Activated CD4-positive, alpha-beta memory T cell treated with anti-CD3 and anti-CD28 coated beads, Interleukin-2, amount 10 ng/mL, durations not matched to agents 7 days and 5 days (primary cell): ENCODE results near the gene MATK. TPM values are rescaled to one million over a fixed set of nuclear protein-coding genes. Genes with fewer than 3 reads are reported as not detected.
"Not testable (repeated sequence)": the region's sequence is repeated elsewhere in the genome, so short reads cannot be mapped to it uniquely, and the experiment has no call there.

Experiments used
- CTCF ChIA-PET: fragments of 350-600 bp; sonication (Branson Sonifier 250); formaldehyde crosslinking; loops from one replicate; lab custom pipeline; 2021; ENCODE audit warnings: antibody characterized with exemption, inconsistent platforms; lab: Charles Lee
- POLR2A ChIA-PET: fragments of 350-600 bp; sonication (Branson Sonifier 250); formaldehyde crosslinking; loops from one replicate; lab custom pipeline; 2021; ENCODE audit warnings: antibody characterized with exemption; lab: Charles Lee
- DNase-seq: peaks from one replicate; pipeline ENCODE4 v3.0.0-alpha.2; 2020
- H3K27ac Mint-ChIP-seq: one replicate; pipeline ENCODE4 v1.8.0; 2021; ENCODE audit warnings: mild to moderate bottlenecking, mixed read lengths
- H3K27me3 Mint-ChIP-seq: one replicate; pipeline ENCODE4 v1.8.0; 2021; ENCODE audit warnings: mixed read lengths
- H3K36me3 Mint-ChIP-seq: one replicate; pipeline ENCODE4 v1.8.0; 2021; ENCODE audit warnings: low read depth, mixed read lengths
- H3K4me1 Mint-ChIP-seq: one replicate; pipeline ENCODE4 v1.8.0; 2021; ENCODE audit warnings: mixed read lengths
- H3K4me3 Mint-ChIP-seq: one replicate; pipeline ENCODE4 v1.8.0; 2021; ENCODE audit warnings: mild to moderate bottlenecking, mixed read lengths
- H3K9me3 Mint-ChIP-seq: one replicate; pipeline ENCODE4 v1.8.0; 2021; ENCODE audit warnings: mixed read lengths
- total RNA-seq, 2 experiments: library from RNA; stranded (reverse); gene quantifications; one replicate each; pipeline ENCODE4 v1.2.3, GENCODE V29; 2021

MATK gene
- total RNA-seq, 2 experiments from 2014 or later = 13.9 to 15.9 TPM

DNA sequence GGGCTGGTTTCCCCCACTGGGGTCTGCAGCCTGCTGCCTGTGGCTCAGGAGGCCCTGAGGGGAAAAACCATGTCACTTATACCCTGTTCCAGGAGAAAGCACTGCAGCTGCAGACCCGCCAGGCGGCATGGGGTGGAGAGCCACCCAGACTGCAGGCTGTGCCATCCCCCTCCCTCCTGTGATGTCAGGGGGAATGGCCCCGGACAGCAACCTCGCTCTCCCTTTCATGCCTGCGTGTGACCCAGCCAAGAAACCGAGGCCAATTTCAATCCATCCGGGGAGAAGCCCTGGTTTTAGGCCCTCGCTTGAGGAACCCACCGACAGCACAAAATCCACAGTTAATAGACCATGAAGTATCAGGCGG, 37.2 kb upstream of the MATK start:
- CTCF ChIA-PET = interaction anchor here (1.8 to 2.6 kb wide), 3 partner anchors 60 to 116 kb away, joined by 5 to 35 read pairs (median 11); partner anchors contain the start of genes MRPL54 and TJP3
- Mint-ChIP-seq H3K27ac (no peak overlapping the region), H3K9me3 (no peaks in the 10 kb centered on the region), H3K4me3 (no peak overlapping the region), H3K36me3 (no peaks in the 10 kb centered on the region), H3K4me1 (peaks cover 15% of the 10 kb centered on the region), H3K27me3 (peaks cover 1% of the 10 kb centered on the region)
- DNase-seq = no peak
- POLR2A ChIA-PET = interaction anchor here (1.2 to 2.9 kb wide), 3 partner anchors 10 to 61 kb away, joined by 3 to 21 read pairs (median 15); partner anchors contain the start of genes APBA3 and MRPL54

DNA sequence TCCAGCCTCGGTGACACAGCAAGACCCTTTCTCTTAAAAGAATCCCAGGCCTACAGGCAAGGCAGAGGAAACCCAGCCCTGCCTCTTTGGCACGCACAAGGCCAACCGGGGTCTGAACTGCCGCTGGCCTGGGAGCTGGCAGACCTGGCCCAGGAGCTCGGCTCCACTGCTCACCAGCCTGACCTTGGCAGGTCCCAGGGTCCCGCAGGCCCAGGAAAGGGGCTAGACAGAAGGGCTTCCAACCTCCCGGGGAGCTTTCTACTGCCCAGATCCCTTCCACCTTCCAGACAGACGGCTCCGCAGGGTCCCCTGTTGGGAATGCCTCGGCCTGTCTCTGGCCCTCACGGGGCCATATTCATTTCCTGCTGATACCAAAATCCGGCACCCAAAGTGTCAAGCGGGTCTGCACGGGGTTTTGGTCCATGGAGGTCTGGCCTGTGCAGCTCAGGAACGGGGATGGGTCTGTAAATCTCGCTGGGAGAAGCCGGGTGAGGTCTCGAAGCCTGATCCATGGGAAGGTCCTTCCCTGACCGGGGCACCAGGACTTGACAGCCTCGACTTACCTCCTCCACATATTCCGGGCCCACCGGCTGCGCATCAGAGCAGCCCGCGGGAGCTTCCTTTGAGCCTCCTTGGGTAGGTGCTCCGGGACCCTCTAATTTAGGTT, 36.6 kb upstream of the MATK start:
- no peaks in the 10 kb centered on the region for H3K36me3 Mint-ChIP-seq
- ChIA-PET POLR2A (interaction anchor here (0.9 to 2.9 kb wide), 6 partner anchors 10 to 84 kb away, joined by 3 to 21 read pairs (median 6); partner anchors contain the start of genes APBA3 and MRPL54), CTCF (interaction anchor here (0.8 to 2.6 kb wide), 11 partner anchors 10 to 130 kb away, joined by 3 to 35 read pairs (median 6); partner anchors contain the start of genes MRPL54 and TJP3)
- H3K4me1 Mint-ChIP-seq = peaks cover 17% of the 10 kb centered on the region
- no peak overlapping the region for H3K27ac Mint-ChIP-seq
- no peak for DNase-seq
- peaks cover 1% of the 10 kb centered on the region for H3K27me3 Mint-ChIP-seq
- H3K4me3 Mint-ChIP-seq = no peak overlapping the region
- no peaks in the 10 kb centered on the region for H3K9me3 Mint-ChIP-seq

DNA sequence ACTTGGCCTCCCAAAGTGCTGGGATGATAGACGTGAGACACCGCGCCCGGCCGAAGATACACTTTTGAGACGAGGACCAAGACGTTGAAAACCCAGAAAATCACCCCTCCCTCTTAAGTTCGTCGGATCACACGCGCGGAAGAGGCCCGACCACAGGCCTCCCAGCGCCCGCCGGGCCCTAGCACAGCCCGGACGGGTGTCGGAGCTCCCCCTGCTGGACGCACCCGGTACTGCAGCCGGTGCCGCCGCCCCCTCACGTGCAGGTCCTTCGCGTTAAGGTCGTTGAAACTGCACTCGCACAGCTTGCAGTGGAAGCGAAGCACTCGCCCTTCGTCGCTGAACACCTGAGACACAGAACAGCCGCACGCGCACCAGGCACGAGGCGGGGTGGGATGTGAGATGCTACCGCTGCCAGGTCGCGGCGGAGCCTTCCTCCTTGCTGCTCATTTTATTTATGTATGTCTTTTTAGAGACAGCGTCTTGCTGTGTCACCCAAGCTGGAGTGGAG, 35.7 kb upstream of the MATK start:
- ChIA-PET POLR2A (interaction anchor here (0.8 to 2.9 kb wide), 7 partner anchors 9 to 250 kb away, joined by 3 to 21 read pairs (median 5); partner anchors contain the start of genes APBA3 and MRPL54), CTCF (interaction anchor here (0.8 to 2.6 kb wide), 16 partner anchors 10 to 425 kb away, joined by 3 to 35 read pairs (median 5); partner anchors contain the start of genes APBA3, MRPL54, TJP3 and YJU2)
- peaks cover 19% of the 10 kb centered on the region for H3K4me1 Mint-ChIP-seq
- H3K27me3 Mint-ChIP-seq = peaks cover 1% of the 10 kb centered on the region
- peak; percentile 91 for DNase-seq
- H3K9me3 Mint-ChIP-seq = no peaks in the 10 kb centered on the region
- no peaks in the 10 kb centered on the region for H3K36me3 Mint-ChIP-seq
- H3K27ac Mint-ChIP-seq = peak overlapping the region; percentile 56
- H3K4me3 Mint-ChIP-seq = no peak overlapping the region

DNA sequence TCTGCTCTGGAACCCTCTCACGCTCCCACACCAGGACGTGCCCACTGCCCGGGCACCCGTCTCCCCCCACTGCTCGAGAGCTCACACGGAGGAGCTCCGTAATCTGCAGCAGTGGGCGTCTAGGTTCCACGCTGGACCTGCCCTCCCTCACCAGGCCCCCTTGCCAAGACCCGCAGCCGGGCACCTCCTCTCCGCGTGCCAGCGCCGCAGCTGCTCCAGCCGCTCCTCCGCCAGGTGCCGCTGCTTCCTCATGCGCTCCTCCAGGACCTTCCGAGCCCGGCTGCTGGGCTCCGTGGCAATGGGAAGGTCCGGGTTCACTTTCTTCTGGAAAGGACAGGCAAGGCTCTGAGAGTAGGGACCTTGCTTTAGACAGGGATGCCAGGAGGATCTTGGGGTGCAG, 35.0 kb upstream of the MATK start:
- Mint-ChIP-seq H3K9me3 (no peaks in the 10 kb centered on the region), H3K4me1 (peaks cover 19% of the 10 kb centered on the region), H3K27ac (no peak overlapping the region), H3K36me3 (no peaks in the 10 kb centered on the region), H3K27me3 (peaks cover 1% of the 10 kb centered on the region), H3K4me3 (no peak overlapping the region)
- DNase-seq = no peak
- ChIA-PET CTCF (interaction anchor here (2.0 to 2.6 kb wide), 5 partner anchors 9 to 129 kb away, joined by 6 to 35 read pairs (median 15); partner anchors contain the start of genes MRPL54 and TJP3), POLR2A (interaction anchor here (1.0 to 2.3 kb wide), 2 partner anchors 9 to 83 kb away, joined by 3 to 5 read pairs; no protein-coding TSS in a partner anchor)

DNA sequence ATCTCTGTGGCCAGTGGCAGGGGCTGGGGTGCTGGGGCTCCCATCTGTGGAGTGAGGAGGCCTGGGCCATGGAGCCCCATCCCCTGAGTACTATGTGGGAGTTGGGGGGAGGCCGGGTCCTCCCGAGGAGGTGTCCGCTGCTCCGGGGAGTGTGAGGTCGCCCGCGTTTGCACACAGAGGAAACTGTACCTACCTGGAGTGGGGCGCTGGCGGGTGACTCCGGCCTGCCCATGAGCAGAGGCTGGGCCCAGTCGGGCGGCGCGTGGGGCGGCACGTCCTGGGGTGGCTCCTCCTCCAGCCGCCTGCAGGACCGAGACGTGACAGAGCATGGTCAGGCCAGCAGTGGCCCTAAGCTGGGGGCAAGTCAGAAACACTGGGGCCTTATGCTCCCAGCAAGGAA, 33.8 kb upstream of the MATK start:
- CTCF ChIA-PET = no interaction called here
- peaks cover 21% of the 10 kb centered on the region for H3K4me1 Mint-ChIP-seq
- no peaks in the 10 kb centered on the region for H3K9me3 Mint-ChIP-seq
- H3K27ac Mint-ChIP-seq = no peak overlapping the region
- no peak for DNase-seq
- POLR2A ChIA-PET = interaction anchor here (1.0 kb wide), 1 partner anchor 8 kb away, joined by 3 read pairs; no protein-coding TSS in a partner anchor
- H3K36me3 Mint-ChIP-seq = no peaks in the 10 kb centered on the region
- peaks cover 1% of the 10 kb centered on the region for H3K27me3 Mint-ChIP-seq
- no peak overlapping the region for H3K4me3 Mint-ChIP-seq

DNA sequence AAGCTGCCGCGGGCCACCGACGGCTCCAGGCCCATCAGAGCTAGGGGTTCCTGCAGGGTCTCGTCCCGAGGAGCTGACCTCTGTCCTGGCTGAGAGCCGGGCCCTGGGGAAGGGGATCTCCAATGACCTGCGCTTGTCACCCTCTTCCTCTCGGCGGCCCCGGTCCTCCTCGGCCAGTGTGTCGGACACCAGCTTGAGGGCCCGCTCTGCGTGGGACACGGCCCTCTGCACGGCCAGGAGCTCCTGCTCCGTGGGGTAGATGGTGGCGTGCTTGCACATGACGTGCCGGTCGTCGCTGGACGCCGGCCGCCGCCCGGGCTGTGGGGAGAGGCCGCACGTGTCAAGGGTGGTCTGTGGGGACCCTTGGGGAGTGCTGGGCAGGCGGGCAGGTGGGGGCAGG, 32.7 kb upstream of the MATK start:
- peaks cover 2% of the 10 kb centered on the region for H3K36me3 Mint-ChIP-seq
- DNase-seq = no peak
- H3K4me1 Mint-ChIP-seq = peaks cover 32% of the 10 kb centered on the region
- H3K4me3 Mint-ChIP-seq = no peak overlapping the region
- H3K9me3 Mint-ChIP-seq = no peaks in the 10 kb centered on the region
- ChIA-PET CTCF (interaction anchor here (1.1 to 2.4 kb wide), 3 partner anchors 56 to 128 kb away, joined by 3 to 14 read pairs (median 3); partner anchors contain the start of genes APBA3 and MRPL54), POLR2A (interaction anchor here (2.1 kb wide), 1 partner anchor 56 kb away, joined by 10 read pairs; the partner anchor contains the start of gene MRPL54)
- H3K27me3 Mint-ChIP-seq = peaks cover 1% of the 10 kb centered on the region
- no peak overlapping the region for H3K27ac Mint-ChIP-seq

DNA sequence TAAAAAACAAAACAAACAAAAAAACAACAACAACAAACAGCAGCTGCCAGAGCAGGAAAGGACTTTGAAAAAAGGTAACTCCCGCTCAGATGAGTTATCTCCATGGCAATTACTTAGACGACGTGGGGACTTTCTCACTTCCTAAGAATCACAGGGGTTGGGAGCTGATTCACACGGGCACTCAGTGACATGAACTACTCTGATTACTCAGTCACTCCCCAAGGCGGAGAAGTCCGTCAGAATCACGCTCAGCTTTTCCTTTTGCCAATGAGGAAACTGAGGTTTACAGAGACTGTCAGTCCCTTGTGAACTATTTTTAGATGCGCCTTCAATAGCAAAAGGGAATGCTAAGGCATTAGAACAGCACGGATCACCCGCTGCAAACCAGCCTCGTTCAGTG, 32.3 kb upstream of the MATK start:
- no peak for DNase-seq
- ChIA-PET POLR2A (interaction anchor here (2.1 kb wide), 1 partner anchor 56 kb away, joined by 10 read pairs; the partner anchor contains the start of gene MRPL54), CTCF (interaction anchor here (1.1 to 2.4 kb wide), 3 partner anchors 55 to 128 kb away, joined by 3 to 14 read pairs (median 3); partner anchors contain the start of genes APBA3 and MRPL54)
- Mint-ChIP-seq H3K27ac (no peak overlapping the region), H3K4me1 (peaks cover 36% of the 10 kb centered on the region), H3K27me3 (peaks cover 1% of the 10 kb centered on the region), H3K9me3 (no peaks in the 10 kb centered on the region), H3K36me3 (peaks cover 3% of the 10 kb centered on the region), H3K4me3 (no peak overlapping the region)

DNA sequence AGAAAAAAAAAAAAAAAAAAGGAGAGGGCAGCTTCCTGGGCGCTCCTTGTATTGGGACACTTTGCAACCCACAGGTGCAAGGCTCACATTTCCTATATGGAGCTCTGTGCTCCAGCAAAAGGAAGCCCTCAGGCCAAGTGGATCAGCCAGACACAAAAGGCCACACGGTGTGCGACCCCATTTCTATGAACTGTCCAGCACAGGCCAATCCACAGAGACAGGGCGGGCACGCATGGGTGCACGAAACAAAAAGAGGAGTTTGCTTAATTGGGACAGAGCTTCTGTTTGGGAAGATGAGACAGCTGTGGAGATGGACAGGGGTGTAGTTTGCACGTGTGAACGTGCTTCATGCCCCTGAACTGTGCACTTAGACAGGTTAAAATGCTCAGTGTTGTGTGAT, 31.6 kb upstream of the MATK start:
- ChIA-PET POLR2A (interaction anchor here (2.1 kb wide), 1 partner anchor 55 kb away, joined by 10 read pairs; the partner anchor contains the start of gene MRPL54), CTCF (interaction anchor here (1.8 to 2.4 kb wide), 2 partner anchors 55 to 127 kb away, joined by 3 to 14 read pairs; partner anchors contain the start of gene MRPL54)
- H3K27me3 Mint-ChIP-seq = peaks cover 1% of the 10 kb centered on the region
- H3K4me1 Mint-ChIP-seq = peaks cover 43% of the 10 kb centered on the region
- H3K36me3 Mint-ChIP-seq = peaks cover 3% of the 10 kb centered on the region
- no peak overlapping the region for H3K4me3 Mint-ChIP-seq
- DNase-seq = no peak
- H3K9me3 Mint-ChIP-seq = no peaks in the 10 kb centered on the region
- no peak overlapping the region for H3K27ac Mint-ChIP-seq

DNA sequence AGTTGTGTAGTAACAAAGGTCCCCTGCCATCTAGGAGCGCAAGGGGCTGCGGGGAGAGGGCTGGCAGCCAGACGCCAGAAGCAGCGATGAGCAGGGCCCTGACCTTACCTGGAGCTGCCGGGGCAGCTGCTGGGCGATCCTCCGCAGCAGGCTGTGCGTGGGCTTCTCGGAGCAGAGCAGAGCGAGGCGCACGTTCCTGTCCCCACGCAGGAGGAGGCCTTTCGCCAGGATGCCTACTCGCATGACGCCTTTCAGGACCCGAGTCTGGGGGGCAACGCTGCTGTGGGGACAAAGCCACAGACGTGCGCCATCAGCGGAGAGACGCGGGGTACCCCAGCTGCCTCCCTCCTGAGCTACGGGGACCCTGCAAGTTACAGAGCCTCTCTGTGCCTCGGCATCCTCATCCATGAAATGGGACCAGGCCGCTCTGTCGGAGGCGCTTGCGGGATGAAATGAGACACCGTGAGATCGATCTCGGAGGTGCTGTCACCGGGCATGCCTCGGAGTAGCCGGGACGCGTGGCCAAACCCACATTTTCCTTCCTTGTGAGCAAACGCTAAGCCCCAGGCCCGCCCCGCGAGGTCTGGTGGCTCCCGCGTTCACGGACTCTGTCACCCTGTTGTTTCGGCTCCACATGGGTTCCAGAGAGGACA, 30.5 kb upstream of the MATK start:
- Mint-ChIP-seq H3K4me3 (no peak overlapping the region), H3K36me3 (peaks cover 6% of the 10 kb centered on the region), H3K27ac (no peak overlapping the region), H3K9me3 (no peaks in the 10 kb centered on the region), H3K4me1 (peaks cover 45% of the 10 kb centered on the region), H3K27me3 (no peaks in the 10 kb centered on the region)
- CTCF ChIA-PET = interaction anchor here (1.5 kb wide), 1 partner anchor 55 kb away, joined by 4 read pairs; the partner anchor contains the start of gene MRPL54
- DNase-seq = no peak
- POLR2A ChIA-PET = interaction anchor here (0.6 kb wide), 2 partner anchors 36 to 143 kb away, joined by 3 read pairs; no protein-coding TSS in a partner anchor

DNA sequence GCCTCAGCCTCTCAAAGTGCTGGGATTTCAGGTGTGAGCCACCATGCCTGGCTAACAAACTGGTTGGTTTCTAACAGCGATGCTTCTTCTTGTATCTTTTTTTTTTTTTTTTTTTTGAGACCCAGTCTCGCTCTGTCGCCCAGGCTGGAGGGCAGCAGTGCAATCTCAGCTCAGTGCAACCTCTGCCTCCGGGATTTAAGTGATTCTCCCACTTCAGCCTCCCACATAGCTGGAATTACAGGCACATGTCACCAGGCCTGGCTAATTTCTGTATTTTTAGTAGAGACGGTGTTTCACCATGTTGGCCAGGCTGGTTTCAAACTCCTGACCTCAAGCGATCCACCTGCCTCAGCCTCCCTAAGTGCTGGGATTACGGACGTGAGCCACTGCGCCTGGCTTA, 30.0 kb upstream of the MATK start:
- H3K27me3 Mint-ChIP-seq, DNase-seq, H3K36me3 Mint-ChIP-seq, H3K9me3 Mint-ChIP-seq, H3K4me3 Mint-ChIP-seq, H3K27ac Mint-ChIP-seq: not testable (repeated sequence)
- ChIA-PET CTCF (interaction anchor here (1.5 kb wide), 1 partner anchor 54 kb away, joined by 4 read pairs; the partner anchor contains the start of gene MRPL54), POLR2A (interaction anchor here (0.6 kb wide), 2 partner anchors 36 to 142 kb away, joined by 3 read pairs; no protein-coding TSS in a partner anchor)
- peaks cover 43% of the 10 kb centered on the region for H3K4me1 Mint-ChIP-seq

DNA sequence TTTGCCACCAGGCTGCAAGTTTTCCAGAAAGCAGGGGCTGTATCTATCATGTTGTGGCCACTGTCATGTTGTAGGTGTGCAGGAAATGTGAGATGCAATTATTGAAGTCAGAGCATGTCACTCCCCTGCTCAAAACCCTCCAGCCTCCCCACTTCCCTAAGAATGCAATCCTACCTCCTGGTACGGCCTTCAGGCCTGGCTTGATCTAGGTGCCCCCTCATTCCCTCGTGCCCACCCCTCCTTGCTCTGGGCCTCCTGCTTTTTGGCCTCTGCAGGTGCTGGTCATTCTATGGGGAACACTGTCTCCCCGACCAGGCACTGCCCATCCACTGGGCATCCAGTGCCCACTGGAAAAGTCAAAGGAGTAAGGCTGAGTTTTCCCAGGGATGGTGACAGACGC, 28.5 kb upstream of the MATK start:
- POLR2A ChIA-PET = interaction anchor here (3.8 kb wide), 1 partner anchor 8 kb away, joined by 15 read pairs; no protein-coding TSS in a partner anchor
- no peaks in the 10 kb centered on the region for H3K27me3 Mint-ChIP-seq
- no peak for DNase-seq
- peak overlapping the region; percentile 91 for H3K27ac Mint-ChIP-seq
- peaks cover 6% of the 10 kb centered on the region for H3K36me3 Mint-ChIP-seq
- H3K4me1 Mint-ChIP-seq = peaks cover 47% of the 10 kb centered on the region
- CTCF ChIA-PET = interaction anchor here (0.8 kb wide), 1 partner anchor 52 kb away, joined by 3 read pairs; the partner anchor contains the start of gene MRPL54
- H3K4me3 Mint-ChIP-seq = no peak overlapping the region
- H3K9me3 Mint-ChIP-seq = no peaks in the 10 kb centered on the region
